K562 (cell line): ENCODE results near the gene ARL6IP6. TPM values are rescaled to one million over a fixed set of nuclear protein-coding genes. Genes with fewer than 3 reads are reported as not detected.

Experiments
- BDP1 ChIP-seq: IDR thresholded peaks from 3 replicates; pipeline ENCODE4 v1.6.1; 2011; ENCODE audit not compliant: insufficient read length, insufficient read depth
- CBX5 ChIP-seq: IDR thresholded peaks from 2 replicates; pipeline ENCODE4 v1.6.1; 2014; ENCODE audit warnings: low read depth, borderline replicate concordance
- CEBPG ChIP-seq, 3 experiments: fragments of 200-800 bp in 1 of 3; sonication (Bioruptor generic) in 1 of 3; sonication (generic) in 1 of 3; formaldehyde crosslinking in 1 of 3; IDR thresholded peaks in 2 of 3; conservative IDR thresholded peaks in 1 of 3; 2 replicates each; pipeline versions ENCODE4 v1.6.1 to v1.8.0; 2016 to 2022; ENCODE audit warnings: missing compliant biosample characterization in 2 of 3, missing genetic modification characterization in 2 of 3, mild to moderate bottlenecking in 1 of 3, missing genetic modification reagents in 1 of 3
- ETV6 ChIP-seq, 3 experiments: fragments of 150-350 bp in 1 of 3; sonication (generic) in 1 of 3; formaldehyde crosslinking in 1 of 3; IDR thresholded peaks; 2 replicates each; pipeline versions ENCODE4 v1.6.1 to v1.8.0; 2014 to 2022; ENCODE audit warnings: borderline replicate concordance in 2 of 3, low read depth in 2 of 3, antibody characterized with exemption in 1 of 3, low read length in 1 of 3, mild to moderate bottlenecking in 1 of 3, missing genetic modification reagents in 1 of 3
- FOXA3 ChIP-seq, 2 experiments: fragments of 450-650 bp in 1 of 2; sonication (generic) in 1 of 2; formaldehyde crosslinking; IDR thresholded peaks in 1 of 2; conservative IDR thresholded peaks in 1 of 2; 2 replicates each; pipeline versions ENCODE4 v1.4.0 to v1.8.0; 2020 to 2022; ENCODE audit warnings: mild to moderate bottlenecking in 2 of 2, missing genetic modification reagents in 1 of 2
- GATAD2A ChIP-seq: fragments of 450-650 bp; IDR thresholded peaks from 2 replicates; pipeline ENCODE4 v1.6.1; 2017
- LCOR ChIP-seq: sonication (generic); formaldehyde crosslinking; IDR thresholded peaks from 2 replicates; pipeline ENCODE4 v1.8.0; 2022; ENCODE audit warnings: mild to moderate bottlenecking, missing genetic modification reagents
- MCM5 ChIP-seq: fragments of 450-650 bp; IDR thresholded peaks from 2 replicates; pipeline ENCODE4 v1.6.1; 2016; ENCODE audit warnings: low read depth
- MED1 ChIP-seq: sonication (generic); formaldehyde crosslinking; IDR thresholded peaks from 2 replicates; pipeline ENCODE4 v1.8.1; 2023; ENCODE audit warnings: missing genetic modification reagents, borderline replicate concordance
- MTA3 ChIP-seq: fragments of 450-650 bp; formaldehyde crosslinking; IDR thresholded peaks from 2 replicates; pipeline ENCODE4 v1.6.1; 2017; ENCODE audit warnings: mild to moderate bottlenecking, borderline replicate concordance
- NFXL1 ChIP-seq: fragments of 450-650 bp; formaldehyde crosslinking; IDR thresholded peaks from 2 replicates; pipeline ENCODE4 v1.4.0; 2021; ENCODE audit warnings: mild to moderate bottlenecking
- POLR2H ChIP-seq: IDR thresholded peaks from 2 replicates; pipeline ENCODE4 v1.6.1; 2016; ENCODE audit warnings: missing genetic modification characterization, low read depth, mild to moderate bottlenecking, control low read depth, missing compliant biosample characterization, moderate library complexity
- RB1 ChIP-seq: fragments of 450-650 bp; IDR thresholded peaks from 2 replicates; pipeline ENCODE4 v1.6.1; 2017; ENCODE audit warnings: low read depth, mild to moderate bottlenecking
- SAP30 ChIP-seq: fragments of 200-600 bp; sonication (generic); IDR thresholded peaks from 2 replicates; pipeline ENCODE4 v1.6.1; 2012; ENCODE audit warnings: borderline replicate concordance, low read depth, mild to moderate bottlenecking, moderate library complexity, low read length, control low read depth, inconsistent platforms; ENCODE audit not compliant: insufficient read depth, poor library complexity, severe bottlenecking
- SMARCA5 ChIP-seq: fragments of 450-650 bp; IDR thresholded peaks from 2 replicates; pipeline ENCODE4 v1.6.1; 2016
- XRCC3 ChIP-seq: fragments of 450-650 bp; IDR thresholded peaks from 2 replicates; pipeline ENCODE4 v1.6.1; 2017; ENCODE audit warnings: mild to moderate bottlenecking, moderate library complexity
- ZFP1 ChIP-seq: fragments of 450-650 bp; formaldehyde crosslinking; IDR thresholded peaks from 2 replicates; pipeline ENCODE4 v1.4.0; 2020; ENCODE audit warnings: mild to moderate bottlenecking, mixed read lengths
- ZNF146 ChIP-seq: IDR thresholded peaks from one replicate; pipeline ENCODE4 v1.6.1; 2018; ENCODE audit warnings: missing compliant biosample characterization; ENCODE audit not compliant: unreplicated experiment
- ZNF175 ChIP-seq: fragments of 200-800 bp; sonication (Bioruptor generic); IDR thresholded peaks from 2 replicates; pipeline ENCODE4 v1.6.1; 2016; ENCODE audit warnings: low read depth, mild to moderate bottlenecking, missing genetic modification characterization, missing compliant biosample characterization
- polyA plus RNA-seq, 8 experiments: library from polyadenylated mRNA; depleted of rRNA in 4 of 8; stranded (reverse) in 5 of 8; unstranded in 3 of 8; fragments of >200 nt; fragmentation: Nextera tagmentation in 2 of 8; fragmentation: Illumina TruSeq in 1 of 8; extraction: Ambion mirVana in 2 of 8; extraction: Trizol in 1 of 8; gene quantifications; 2 replicates each; pipeline versions ENCODE4 v1.2.1 to v1.2.3, GENCODE V29; 2011 to 2014; ENCODE audit warnings: inconsistent platforms in 1 of 8, missing spikeins in 1 of 8
- total RNA-seq, 7 experiments: library from RNA; depleted of rRNA in 6 of 7; stranded (reverse); fragments of >200 nt in 6 of 7; fragmentation: Illumina TruSeq in 2 of 7; extraction: Trizol in 2 of 7; gene quantifications; 2 replicates each; pipeline versions ENCODE4 v1.2.1 to v1.2.3, GENCODE V29; 2011 to 2021; ENCODE audit warnings: low replicate concordance in 1 of 7
- TF ChIP-seq, protein P1 (sequence below): fragments of 150-350 bp; conservative IDR thresholded peaks from 2 replicates; pipeline ENCODE4 v1.6.1; 2014; ENCODE audit warnings: low read length
- TF ChIP-seq, protein P2 (sequence below), 2 experiments: fragments of 450-650 bp in 1 of 2; sonication (generic) in 1 of 2; formaldehyde crosslinking; conservative IDR thresholded peaks; 2 replicates each; pipeline versions ENCODE4 v1.4.0 to v1.8.1; 2020 to 2022; ENCODE audit warnings: mild to moderate bottlenecking in 1 of 2, missing genetic modification reagents in 1 of 2
- TF ChIP-seq, protein P3 (sequence below): fragments of 450-650 bp; IDR thresholded peaks from 2 replicates; pipeline ENCODE4 v1.6.1; 2016; ENCODE audit warnings: low read depth, mild to moderate bottlenecking, moderate library complexity
- TF ChIP-seq, protein P4 (sequence below): sonication (generic); formaldehyde crosslinking; IDR thresholded peaks from 2 replicates; pipeline ENCODE4 v1.9.0; 2022; ENCODE audit warnings: mild to moderate bottlenecking, missing genetic modification reagents

Gene ARL6IP6
- total and polyA plus RNA-seq, 9 of the 15 experiments (the other 6 are each of a cell fraction or from before 2014, with no cell fraction given), result 19.2 to 98.5 (median 36.2) TPM

DNA sequence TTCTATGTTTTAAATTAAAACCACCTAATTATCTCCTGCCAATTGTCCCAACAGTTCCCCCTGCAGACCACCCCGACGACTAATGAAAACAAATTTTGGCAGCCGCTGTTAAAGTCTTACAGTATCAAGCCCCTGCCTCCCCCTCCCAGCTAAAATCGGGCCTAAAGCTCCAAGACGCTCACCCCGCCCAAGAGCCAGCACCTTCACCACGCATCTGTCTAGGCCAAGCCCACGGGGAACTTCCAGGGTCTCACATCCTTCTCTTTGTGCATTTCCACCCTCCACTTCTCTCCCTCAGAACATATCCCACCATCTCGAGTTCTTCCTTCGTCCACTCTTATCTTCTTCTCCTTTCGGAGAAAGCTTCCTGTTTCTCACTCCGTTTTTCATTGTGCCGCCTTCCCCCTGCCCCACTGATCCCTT lies 1.6 kb upstream of the ARL6IP6 start (continued):
- TF ChIP-seq ZNF175 (CRISPR knock-in tag), result 0 out of 2 replicates have a peak, but pooled peaks have one; percentile 21
- TF ChIP-seq, protein P1, sequence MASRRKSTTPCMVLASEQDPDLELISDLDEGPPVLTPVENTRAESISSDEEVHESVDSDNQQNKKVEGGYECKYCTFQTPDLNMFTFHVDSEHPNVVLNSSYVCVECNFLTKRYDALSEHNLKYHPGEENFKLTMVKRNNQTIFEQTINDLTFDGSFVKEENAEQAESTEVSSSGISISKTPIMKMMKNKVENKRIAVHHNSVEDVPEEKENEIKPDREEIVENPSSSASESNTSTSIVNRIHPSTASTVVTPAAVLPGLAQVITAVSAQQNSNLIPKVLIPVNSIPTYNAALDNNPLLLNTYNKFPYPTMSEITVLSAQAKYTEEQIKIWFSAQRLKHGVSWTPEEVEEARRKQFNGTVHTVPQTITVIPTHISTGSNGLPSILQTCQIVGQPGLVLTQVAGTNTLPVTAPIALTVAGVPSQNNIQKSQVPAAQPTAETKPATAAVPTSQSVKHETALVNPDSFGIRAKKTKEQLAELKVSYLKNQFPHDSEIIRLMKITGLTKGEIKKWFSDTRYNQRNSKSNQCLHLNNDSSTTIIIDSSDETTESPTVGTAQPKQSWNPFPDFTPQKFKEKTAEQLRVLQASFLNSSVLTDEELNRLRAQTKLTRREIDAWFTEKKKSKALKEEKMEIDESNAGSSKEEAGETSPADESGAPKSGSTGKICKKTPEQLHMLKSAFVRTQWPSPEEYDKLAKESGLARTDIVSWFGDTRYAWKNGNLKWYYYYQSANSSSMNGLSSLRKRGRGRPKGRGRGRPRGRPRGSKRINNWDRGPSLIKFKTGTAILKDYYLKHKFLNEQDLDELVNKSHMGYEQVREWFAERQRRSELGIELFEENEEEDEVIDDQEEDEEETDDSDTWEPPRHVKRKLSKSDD, result no peak
- no peak for TF ChIP-seq CBX5
- 0 out of 2 replicates have a peak, but pooled peaks have one; percentile 35 for TF ChIP-seq SMARCA5
- no peak for TF ChIP-seq POLR2H (tag)
- TF ChIP-seq, protein P2, sequence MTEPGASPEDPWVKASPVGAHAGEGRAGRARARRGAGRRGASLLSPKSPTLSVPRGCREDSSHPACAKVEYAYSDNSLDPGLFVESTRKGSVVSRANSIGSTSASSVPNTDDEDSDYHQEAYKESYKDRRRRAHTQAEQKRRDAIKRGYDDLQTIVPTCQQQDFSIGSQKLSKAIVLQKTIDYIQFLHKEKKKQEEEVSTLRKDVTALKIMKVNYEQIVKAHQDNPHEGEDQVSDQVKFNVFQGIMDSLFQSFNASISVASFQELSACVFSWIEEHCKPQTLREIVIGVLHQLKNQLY (CRISPR knock-in tag; conservative IDR thresholded peaks at IDR 0.05), result no peak
- no peak for TF ChIP-seq XRCC3
- no peak for TF ChIP-seq ETV6 (IDR thresholded peaks at IDR 0.05; ENCODE audit: borderline replicate concordance in 1 of 2, low read depth in 2 of 2, low read length in 1 of 2)
- 0 out of 2 replicates have a peak, but pooled peaks have one; percentile 47 for TF ChIP-seq ETV6 (CRISPR knock-in tag; IDR thresholded peaks at IDR 0.05; ENCODE audit: borderline replicate concordance)
- no peak for TF ChIP-seq ZNF146 (CRISPR knock-in tag)
- TF ChIP-seq CEBPG (CRISPR knock-in tag; IDR thresholded peaks at IDR 0.05), result no peak
- TF ChIP-seq CEBPG (tag; conservative IDR thresholded peaks at IDR 0.05 in 1 of 2, IDR thresholded peaks at IDR 0.05 in 1 of 2), result no peak
- TF ChIP-seq FOXA3 (CRISPR knock-in tag; conservative IDR thresholded peaks at IDR 0.05 in 1 of 2, IDR thresholded peaks at IDR 0.05 in 1 of 2), result peak in 1 of 2 experiments; percentile 76; a peak in 1 of 4 replicates
- no peak for TF ChIP-seq BDP1
- TF ChIP-seq ZFP1 (CRISPR knock-in tag), result no peak
- no peak for TF ChIP-seq NFXL1 (CRISPR knock-in tag)
- TF ChIP-seq, protein P3, sequence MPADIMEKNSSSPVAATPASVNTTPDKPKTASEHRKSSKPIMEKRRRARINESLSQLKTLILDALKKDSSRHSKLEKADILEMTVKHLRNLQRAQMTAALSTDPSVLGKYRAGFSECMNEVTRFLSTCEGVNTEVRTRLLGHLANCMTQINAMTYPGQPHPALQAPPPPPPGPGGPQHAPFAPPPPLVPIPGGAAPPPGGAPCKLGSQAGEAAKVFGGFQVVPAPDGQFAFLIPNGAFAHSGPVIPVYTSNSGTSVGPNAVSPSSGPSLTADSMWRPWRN, result no peak
- no peak for TF ChIP-seq GATAD2A
- no peak for TF ChIP-seq RB1
- TF ChIP-seq LCOR, result no peak
- no peak for TF ChIP-seq MCM5
- no peak for TF ChIP-seq MED1
- no peak for TF ChIP-seq MTA3
- peak; percentile 80 for TF ChIP-seq SAP30
- TF ChIP-seq, protein P4, sequence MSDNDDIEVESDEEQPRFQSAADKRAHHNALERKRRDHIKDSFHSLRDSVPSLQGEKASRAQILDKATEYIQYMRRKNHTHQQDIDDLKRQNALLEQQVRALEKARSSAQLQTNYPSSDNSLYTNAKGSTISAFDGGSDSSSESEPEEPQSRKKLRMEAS (CRISPR knock-in tag), result no peak
